HEK293T (cell line): ENCODE data around the gene ZNF768.

ENCODE experiments used
- ARNT ChIP-seq: fragments of 450-650 bp; IDR thresholded peaks from 2 replicates; pipeline ENCODE4 v1.6.1; 2017; ENCODE audit warnings: mild to moderate bottlenecking
- CTBP1 ChIP-seq: fragments of 450-650 bp; IDR thresholded peaks from 2 replicates; pipeline ENCODE4 v1.6.1; 2016; ENCODE audit warnings: borderline replicate concordance
- FOXK2 ChIP-seq: fragments of 450-650 bp; IDR thresholded peaks from 2 replicates; pipeline ENCODE4 v1.6.1; 2016; ENCODE audit warnings: mild to moderate bottlenecking
- FOXM1 ChIP-seq: fragments of 450-650 bp; IDR thresholded peaks from 2 replicates; pipeline ENCODE4 v1.6.1; 2017; ENCODE audit warnings: mild to moderate bottlenecking, borderline replicate concordance
- SP1 ChIP-seq: fragments of 450-650 bp; IDR thresholded peaks from 2 replicates; pipeline ENCODE4 v1.6.1; 2017
- SUZ12 ChIP-seq: fragments of 450-650 bp; IDR thresholded peaks from 2 replicates; pipeline ENCODE4 v1.6.1; 2016; ENCODE audit warnings: mild to moderate bottlenecking
- TARDBP ChIP-seq: fragments of 450-650 bp; IDR thresholded peaks from 2 replicates; pipeline ENCODE4 v1.6.1; 2016

DNA sequence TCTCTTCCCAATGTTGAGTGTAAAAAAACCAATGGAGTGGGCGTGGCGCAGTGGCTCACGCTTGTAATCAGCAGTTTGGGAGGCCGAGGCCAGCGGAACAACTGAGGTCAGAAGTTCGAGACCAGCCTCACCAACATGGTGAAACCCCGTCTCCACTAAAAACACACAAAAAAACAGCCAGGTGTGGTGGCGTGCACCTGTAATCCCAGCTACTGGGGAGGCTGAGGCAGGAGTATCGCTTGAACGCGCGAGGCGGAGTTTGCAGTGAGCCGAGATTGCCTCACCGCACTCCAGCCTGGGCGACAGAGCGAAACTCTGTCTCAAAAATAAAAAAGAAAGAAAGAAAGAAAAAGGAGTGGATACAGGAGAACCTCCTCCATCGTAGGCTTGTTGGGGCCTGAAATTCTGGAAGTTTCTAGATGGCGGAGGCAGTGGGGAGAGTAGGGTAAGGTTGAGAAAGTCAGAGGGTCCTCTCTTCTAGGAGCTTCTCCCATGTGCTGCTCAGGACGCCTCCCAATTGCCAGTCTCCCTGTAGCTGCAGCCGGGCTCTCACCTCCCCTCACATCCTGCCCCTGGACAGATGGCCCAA, 32.5 kb upstream of the ZNF768 start:
- TF ChIP-seq FOXM1 (no peak), ARNT (no peak), SP1 (no peak), SUZ12 (no peak), FOXK2 (no peak), TARDBP (no peak), CTBP1 (no peak)
